ENCODE measurements around the gene RND3. TPM values are rescaled to one million over a fixed set of nuclear protein-coding genes. Genes with fewer than 3 reads are reported as not detected.

The RND3 gene
- total RNA-seq (ENCODE audit: low replicate concordance): 287 and 474 TPM in 2 replicates

GRCh38 chr2:150487537-150488429, at the start of gene RND3:
TSS of gene RND3 (minus strand) at chr2:150487667. CDS start at chr2:150487417, 250 bp downstream.

All from smooth muscle cell of the coronary artery (primary cell).